Panc1 (cell line): ENCODE results near the gene LRRC41. TPM values are rescaled to one million over a fixed set of nuclear protein-coding genes. Genes with fewer than 3 reads are reported as not detected.

Experiments used
- ATAC-seq: fragments of 200-7000 bp; cut with Tn5 transposase; 2 replicates; pipeline ENCODE4 v1.9.1; 2020; ENCODE audit warnings: mild to moderate bottlenecking, moderate library complexity
- BruUV-seq: library from RNA; stranded (reverse); fragments of 400-500 nt; replicated peaks from 2 replicates; lab custom pipeline; 2021; lab: Mats Ljungman, UMichigan
- CTCF ChIA-PET: fragments of 300-600 bp; sonication (Branson Sonifier 250); formaldehyde crosslinking; loops from one replicate; lab custom pipeline; 2022; ENCODE audit warnings: antibody characterized with exemption; lab: Charles Lee
- POLR2A ChIA-PET: fragments of 300-600 bp; sonication (Branson Sonifier 250); formaldehyde crosslinking; loops from one replicate; lab custom pipeline; 2022; ENCODE audit warnings: antibody characterized with exemption; lab: Charles Lee
- DNase-seq: peaks from one replicate; pipeline ENCODE4 v3.0.0-alpha.2; 2010; ENCODE audit warnings: low read depth, low spot score
- H3K27ac ChIP-seq: 2 replicates; pipeline ENCODE4 v1.5.1; 2011; ENCODE audit warnings: mild to moderate bottlenecking, low read length, inconsistent platforms
- H3K27me3 ChIP-seq: fragments of 200-500 bp; sonication (Bioruptor generic); 2 replicates; pipeline ENCODE4 v1.6.0; 2014; ENCODE audit warnings: low read length, inconsistent platforms; ENCODE audit not compliant: control insufficient read depth, insufficient read depth
- H3K36me3 ChIP-seq: fragments of 200-500 bp; sonication (Bioruptor generic); 2 replicates; pipeline ENCODE4 v1.5.1; 2014; ENCODE audit warnings: inconsistent platforms, mild to moderate bottlenecking, low read length, moderate library complexity; ENCODE audit not compliant: control insufficient read depth, insufficient read depth
- H3K4me1 ChIP-seq: 2 replicates; pipeline ENCODE4 v1.5.1; 2011; ENCODE audit warnings: inconsistent platforms, mild to moderate bottlenecking, low read length, moderate library complexity; ENCODE audit not compliant: control insufficient read depth, insufficient read depth
- H3K4me3 ChIP-seq, 2 experiments: 2 replicates each; pipeline ENCODE4 v1.5.1; 2011 to 2012; ENCODE audit warnings: low read depth in 2 of 2, low read length in 2 of 2, mild to moderate bottlenecking in 2 of 2, inconsistent platforms in 1 of 2, moderate library complexity in 1 of 2
- H3K9me3 ChIP-seq: fragments of 200-500 bp; sonication (Bioruptor generic); 2 replicates; pipeline ENCODE4 v1.5.1; 2014; ENCODE audit warnings: low read depth, mild to moderate bottlenecking, inconsistent platforms, low read length, moderate library complexity; ENCODE audit not compliant: control insufficient read depth, insufficient read depth
- POLR2AphosphoS5 ChIP-seq: IDR thresholded peaks from 2 replicates; pipeline ENCODE4 v1.6.1; 2012; ENCODE audit warnings: mild to moderate bottlenecking, low read depth, low read length, moderate library complexity
- REST ChIP-seq, 2 experiments: IDR thresholded peaks; 2 replicates each; pipeline ENCODE4 v1.6.1; 2011 to 2012; ENCODE audit warnings: low read depth in 2 of 2, control low read depth in 1 of 2, low read length in 1 of 2, mild to moderate bottlenecking in 1 of 2, moderate library complexity in 1 of 2; ENCODE audit not compliant: insufficient read depth in 1 of 2
- TCF7L2 ChIP-seq: IDR thresholded peaks from 2 replicates; pipeline ENCODE4 v1.6.1; 2011; ENCODE audit warnings: mild to moderate bottlenecking, low read depth, low read length, inconsistent platforms
- in situ Hi-C: cut with HindIII; loops from 2 replicates; pipeline ENCODE4 v1.10.0; 2016; ENCODE audit warnings: low sequenced_read_pairs, low pct_unique_long_range_greater_than_20kb
- intact Hi-C: fragments of 100-400 bp; cut with micrococcal nuclease; formaldehyde crosslinking; loops from one replicate; pipeline ENCODE4 v1.10.0; 2022; ENCODE audit not compliant: unreplicated experiment
- total RNA-seq: library from RNA; stranded (reverse); gene quantifications from one replicate; pipeline ENCODE4 v1.2.1, GENCODE V29; 2021; ENCODE audit not compliant: unreplicated experiment

Gene LRRC41
- total RNA-seq, 1 experiment from 2014 or later: 55.3 TPM

DNA sequence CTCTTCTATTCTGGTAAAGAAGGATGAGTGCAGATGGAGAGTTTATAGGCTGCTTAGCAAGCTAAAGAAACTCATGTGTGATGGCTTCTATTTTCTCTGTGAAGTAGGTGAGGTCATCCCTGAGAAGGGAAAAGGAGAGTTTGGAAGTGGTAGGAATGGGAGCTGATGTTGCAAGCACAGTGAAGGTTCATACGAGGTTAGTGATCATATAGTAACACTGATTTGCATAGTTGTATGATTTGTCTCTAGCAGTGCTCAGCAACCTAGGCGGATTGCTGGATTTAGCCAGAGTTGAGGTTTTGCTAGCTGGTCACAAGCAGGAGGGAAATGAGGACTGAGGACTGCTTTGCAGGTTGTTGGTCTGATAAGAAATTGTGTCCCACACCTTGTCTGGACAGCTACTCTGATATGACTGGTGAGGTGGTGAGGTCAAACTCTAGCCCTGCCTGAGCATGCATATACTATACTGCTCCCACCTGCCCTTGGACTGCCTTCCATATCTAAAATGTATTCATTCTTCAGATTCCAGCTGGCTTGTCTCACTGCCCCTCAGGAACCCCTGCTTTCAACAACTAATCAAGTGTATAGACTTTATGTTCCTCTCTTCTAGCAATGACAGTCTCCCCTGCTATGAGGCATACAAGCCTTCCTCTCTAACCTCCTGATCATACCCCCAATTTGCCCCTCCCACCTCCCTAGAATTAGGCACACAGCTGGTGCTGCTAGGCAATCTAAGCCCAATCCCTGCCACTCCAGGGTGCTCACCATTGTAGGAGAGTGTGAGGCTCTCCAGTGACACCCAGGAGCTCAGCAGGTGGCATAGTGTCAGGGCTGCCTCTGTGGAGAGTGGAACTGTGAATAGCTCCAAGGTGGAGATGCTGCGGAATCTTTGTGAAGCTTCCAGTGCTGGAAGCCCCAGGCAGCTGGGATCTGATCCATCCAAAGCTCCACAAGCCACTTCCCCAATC lies 18.5 kb downstream of the LRRC41 start:
- ATAC-seq (no peak), DNase-seq (no peak)
- intact Hi-C loops: no loop called here
- TF ChIP-seq POLR2AphosphoS5: no peak
- TF ChIP-seq REST (IDR thresholded peaks at IDR 0.05; ENCODE audit: insufficient read depth in 1 of 2, low read depth in 2 of 2, low read length in 1 of 2): no peak
- TF ChIP-seq TCF7L2: no peak
- Histone ChIP-seq H3K27ac (no peak overlapping the region), H3K4me3 (no peak overlapping the region), H3K36me3 (peaks cover 3% of the 10 kb centered on the region), H3K9me3 (no peaks in the 10 kb centered on the region), H3K4me1 (no peaks in the 10 kb centered on the region), H3K27me3 (no peaks in the 10 kb centered on the region)
- ChIA-PET POLR2A (interaction anchor here (0.6 kb wide), 2 partner anchors 125 to 131 kb away, joined by 3 to 4 read pairs; no protein-coding TSS in a partner anchor), CTCF (no interaction called here)
- BruUV-seq: no TSS peak
- in situ Hi-C loops: no loop called here

GRCh38 chr1:46284058-46284457 lies 19.4 kb downstream of the LRRC41 start:
- peak; percentile 29; the same call in 1 of the 2 replicates for TF ChIP-seq POLR2AphosphoS5
- TF ChIP-seq REST (IDR thresholded peaks at IDR 0.05; ENCODE audit: insufficient read depth in 1 of 2, low read depth in 2 of 2, low read length in 1 of 2): no peak
- no TSS peak for BruUV-seq
- ATAC-seq (no peak), DNase-seq (no peak)
- ChIA-PET CTCF (no interaction called here), POLR2A (interaction anchor here (0.6 kb wide), 1 partner anchor 132 kb away, joined by 4 read pairs; no protein-coding TSS in a partner anchor)
- intact Hi-C loops: no loop called here
- H3K4me1 ChIP-seq: no peaks in the 10 kb centered on the region
- in situ Hi-C loops: no loop called here
- H3K36me3 ChIP-seq: peaks cover 3% of the 10 kb centered on the region
- no peak overlapping the region for H3K4me3 ChIP-seq
- no peak overlapping the region for H3K27ac ChIP-seq
- no peaks in the 10 kb centered on the region for H3K27me3 ChIP-seq
- H3K9me3 ChIP-seq: no peaks in the 10 kb centered on the region
